ENCODE data around the gene LHX1.

DNA sequence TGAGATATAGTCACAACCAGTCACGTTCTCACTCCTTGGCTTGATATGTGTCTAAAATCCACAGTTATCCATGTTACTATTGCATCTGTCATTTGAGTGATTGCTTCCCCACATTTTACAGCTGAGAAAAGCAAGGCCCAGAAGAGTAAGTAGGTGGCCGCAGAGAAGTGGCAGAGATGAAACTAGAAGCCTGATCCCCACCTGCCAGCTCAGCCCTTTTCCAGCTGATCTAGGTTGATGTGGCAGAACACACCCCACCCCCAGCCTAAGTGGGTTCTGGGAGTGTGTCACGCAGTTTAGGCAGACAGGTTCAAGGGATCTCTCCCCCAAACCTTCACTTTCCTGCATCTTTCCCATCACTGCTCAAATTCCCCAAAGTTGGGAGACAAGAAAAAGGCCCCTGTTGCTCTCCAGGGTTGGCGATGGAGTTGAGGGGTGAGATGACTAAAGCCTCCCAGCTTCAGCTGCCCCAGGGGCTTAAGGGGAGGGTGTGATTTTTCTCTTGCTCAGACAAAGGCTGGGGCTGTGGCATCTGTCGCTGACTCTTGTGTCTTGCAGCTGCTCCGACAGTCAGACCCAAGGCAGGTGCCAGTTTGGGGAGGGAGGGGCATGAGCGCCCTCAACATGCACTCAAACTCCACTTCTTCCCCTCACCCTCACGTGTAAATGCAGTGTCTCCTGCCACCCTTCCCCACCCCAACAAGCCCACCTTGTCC, 48.9 kb upstream of the LHX1 start:
- TF ChIP-seq ZFP30 (CRISPR knock-in tag; IDR thresholded peaks at IDR 0.05) (no peak), RARB (CRISPR knock-in tag; IDR thresholded peaks at IDR 0.05) (no peak), OSR1 (CRISPR knock-in tag; IDR thresholded peaks at IDR 0.05) (no peak), ZNF565 (CRISPR knock-in tag; conservative IDR thresholded peaks at IDR 0.05; ENCODE audit: low read depth) (no peak), ZNF70 (CRISPR knock-in tag; IDR thresholded peaks at IDR 0.05) (no peak), ZFP3 (CRISPR knock-in tag; IDR thresholded peaks at IDR 0.05) (no peak), GLIS3 (CRISPR knock-in tag; IDR thresholded peaks at IDR 0.05) (no peak), ARNTL (CRISPR knock-in tag; IDR thresholded peaks at IDR 0.05; ENCODE audit: borderline replicate concordance, low read depth) (no peak)
- TF ChIP-seq, protein P1, sequence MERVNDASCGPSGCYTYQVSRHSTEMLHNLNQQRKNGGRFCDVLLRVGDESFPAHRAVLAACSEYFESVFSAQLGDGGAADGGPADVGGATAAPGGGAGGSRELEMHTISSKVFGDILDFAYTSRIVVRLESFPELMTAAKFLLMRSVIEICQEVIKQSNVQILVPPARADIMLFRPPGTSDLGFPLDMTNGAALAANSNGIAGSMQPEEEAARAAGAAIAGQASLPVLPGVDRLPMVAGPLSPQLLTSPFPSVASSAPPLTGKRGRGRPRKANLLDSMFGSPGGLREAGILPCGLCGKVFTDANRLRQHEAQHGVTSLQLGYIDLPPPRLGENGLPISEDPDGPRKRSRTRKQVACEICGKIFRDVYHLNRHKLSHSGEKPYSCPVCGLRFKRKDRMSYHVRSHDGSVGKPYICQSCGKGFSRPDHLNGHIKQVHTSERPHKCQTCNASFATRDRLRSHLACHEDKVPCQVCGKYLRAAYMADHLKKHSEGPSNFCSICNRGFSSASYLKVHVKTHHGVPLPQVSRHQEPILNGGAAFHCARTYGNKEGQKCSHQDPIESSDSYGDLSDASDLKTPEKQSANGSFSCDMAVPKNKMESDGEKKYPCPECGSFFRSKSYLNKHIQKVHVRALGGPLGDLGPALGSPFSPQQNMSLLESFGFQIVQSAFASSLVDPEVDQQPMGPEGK (CRISPR knock-in tag; IDR thresholded peaks at IDR 0.05; ENCODE audit: borderline replicate concordance): no peak
